ENCODE measurements around the gene TRIM46. TPM values are rescaled to one million over a fixed set of nuclear protein-coding genes. Genes with fewer than 3 reads are reported as not detected.

Gene TRIM46
- polyA plus RNA-seq, 1 donor (not counting 4 experiments of a cell fraction or from before 2014, with no cell fraction given) = 1.7 TPM

DNA sequence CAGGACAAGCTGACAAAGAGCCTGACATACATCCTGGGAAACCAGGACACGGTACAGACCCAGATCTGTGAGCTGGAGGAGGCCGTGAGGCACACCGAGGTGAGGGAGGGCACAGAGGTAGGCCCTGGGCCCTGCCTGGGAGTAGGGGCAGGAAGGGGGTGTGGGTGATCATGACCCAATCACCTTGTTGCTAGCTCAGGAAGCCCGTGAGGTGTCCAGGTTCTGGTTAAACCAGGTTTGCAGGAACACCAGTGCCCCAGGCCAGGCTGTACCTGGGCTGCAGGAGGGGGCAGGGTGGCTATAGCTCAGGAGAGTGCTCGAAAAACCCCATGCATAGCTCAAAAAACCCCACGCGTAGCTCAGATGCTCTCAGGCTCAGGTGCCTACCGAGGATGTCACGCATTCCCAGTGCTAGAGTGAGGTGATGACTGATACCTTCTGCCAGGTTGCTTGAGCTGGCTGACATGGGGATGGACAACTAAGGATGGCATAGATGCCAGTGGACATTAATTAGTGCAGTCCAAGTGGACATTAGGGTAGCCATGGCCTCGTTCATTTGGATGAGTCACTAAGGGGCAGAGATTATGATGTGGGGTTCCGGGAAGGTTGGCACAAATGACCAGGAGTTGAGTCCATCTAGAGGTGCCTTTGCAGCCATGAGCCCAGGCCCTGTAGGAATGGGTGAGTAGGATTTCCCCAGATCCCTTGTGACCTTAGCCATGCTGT, 3.7 kb downstream of the TRIM46 start:
- no peak overlapping the region for H2AFZ ChIP-seq (ENCODE audit: control insufficient read depth, low read length)
- TF ChIP-seq, protein P1, sequence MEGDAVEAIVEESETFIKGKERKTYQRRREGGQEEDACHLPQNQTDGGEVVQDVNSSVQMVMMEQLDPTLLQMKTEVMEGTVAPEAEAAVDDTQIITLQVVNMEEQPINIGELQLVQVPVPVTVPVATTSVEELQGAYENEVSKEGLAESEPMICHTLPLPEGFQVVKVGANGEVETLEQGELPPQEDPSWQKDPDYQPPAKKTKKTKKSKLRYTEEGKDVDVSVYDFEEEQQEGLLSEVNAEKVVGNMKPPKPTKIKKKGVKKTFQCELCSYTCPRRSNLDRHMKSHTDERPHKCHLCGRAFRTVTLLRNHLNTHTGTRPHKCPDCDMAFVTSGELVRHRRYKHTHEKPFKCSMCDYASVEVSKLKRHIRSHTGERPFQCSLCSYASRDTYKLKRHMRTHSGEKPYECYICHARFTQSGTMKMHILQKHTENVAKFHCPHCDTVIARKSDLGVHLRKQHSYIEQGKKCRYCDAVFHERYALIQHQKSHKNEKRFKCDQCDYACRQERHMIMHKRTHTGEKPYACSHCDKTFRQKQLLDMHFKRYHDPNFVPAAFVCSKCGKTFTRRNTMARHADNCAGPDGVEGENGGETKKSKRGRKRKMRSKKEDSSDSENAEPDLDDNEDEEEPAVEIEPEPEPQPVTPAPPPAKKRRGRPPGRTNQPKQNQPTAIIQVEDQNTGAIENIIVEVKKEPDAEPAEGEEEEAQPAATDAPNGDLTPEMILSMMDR (optimal IDR thresholded peaks at IDR 0.05 in 1 of 3, IDR thresholded peaks at IDR 0.05 in 1 of 3, conservative IDR thresholded peaks at IDR 0.05 in 1 of 3; ENCODE audit: extremely low read depth in 1 of 3, insufficient read depth in 2 of 3, low read length in 3 of 3) = no peak
- TF ChIP-seq EZH2 (IDR thresholded peaks at IDR 0.05; ENCODE audit: low read length) = no peak
- no peak overlapping the region for H3K4me2 ChIP-seq (ENCODE audit: control insufficient read depth, extremely low read depth, insufficient read depth, low read depth, low read length)
- no peak for FAIRE-seq
- no peak for DNase-seq (ENCODE audit: low read depth, low spot score)
- no peaks in the 10 kb centered on the region for H3K27me3 ChIP-seq (ENCODE audit: control insufficient read depth, extremely low read depth, insufficient read depth, low read length)
- H3K79me2 ChIP-seq (ENCODE audit: control insufficient read depth, insufficient read depth, low read length) = peaks cover 7% of the 10 kb centered on the region
- H3K9me1 ChIP-seq (ENCODE audit: control insufficient read depth, extremely low read depth, insufficient read depth, low read length) = no peaks in the 10 kb centered on the region
- H3K4me3 ChIP-seq (ENCODE audit: control insufficient read depth in 2 of 3, extremely low read depth in 1 of 3, insufficient read depth in 2 of 3, low read depth in 1 of 3, low read length in 3 of 3) = no peak overlapping the region
- H4K20me1 ChIP-seq (ENCODE audit: control insufficient read depth, extremely low read depth, insufficient read depth, low read length) = no peaks in the 10 kb centered on the region
- peaks cover 4 to 10% of the 10 kb centered on the region in 2 experiments for H3K36me3 ChIP-seq (ENCODE audit: control insufficient read depth in 2 of 2, extremely low read depth in 1 of 2, insufficient read depth in 2 of 2, low read length in 2 of 2)
- peaks cover 16% of the 10 kb centered on the region for H3K4me1 ChIP-seq (ENCODE audit: control insufficient read depth, extremely low read depth, insufficient read depth, low read length)
- no peaks in the 10 kb centered on the region for H3K9me3 ChIP-seq (ENCODE audit: control insufficient read depth, low read depth, low read length)
- dilution Hi-C loops (cut with MboI; ENCODE audit: extremely low pct_ligation_motif_present, low sequenced_read_pairs) = no loop called here
- no peak overlapping the region for H3K9ac ChIP-seq (ENCODE audit: control insufficient read depth, extremely low read depth, insufficient read depth, low read length)
- no peak overlapping the region for H3K27ac ChIP-seq (ENCODE audit: control insufficient read depth, insufficient read depth, low read length)

DNA sequence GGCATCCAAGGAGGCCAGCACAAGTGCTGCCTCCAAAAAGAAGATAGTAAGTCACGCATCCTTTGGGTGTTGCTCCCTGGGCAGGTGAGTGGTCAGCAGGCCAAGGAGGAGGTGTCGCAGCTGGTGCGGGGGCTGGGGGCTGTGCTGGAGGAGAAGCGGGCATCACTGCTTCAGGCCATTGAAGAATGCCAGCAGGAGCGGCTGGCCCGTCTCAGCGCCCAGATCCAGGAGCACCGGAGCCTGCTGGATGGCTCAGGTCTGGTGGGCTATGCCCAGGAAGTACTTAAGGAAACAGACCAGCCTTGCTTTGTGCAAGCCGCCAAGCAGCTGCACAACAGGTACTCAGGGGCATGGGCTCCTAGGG, 4.3 kb downstream of the TRIM46 start:
- TF ChIP-seq, protein P1 (optimal IDR thresholded peaks at IDR 0.05 in 1 of 3, IDR thresholded peaks at IDR 0.05 in 1 of 3, conservative IDR thresholded peaks at IDR 0.05 in 1 of 3; ENCODE audit: extremely low read depth in 1 of 3, insufficient read depth in 2 of 3, low read length in 3 of 3) = no peak
- no peak for TF ChIP-seq EZH2 (IDR thresholded peaks at IDR 0.05; ENCODE audit: low read length)
- H4K20me1 ChIP-seq (ENCODE audit: control insufficient read depth, extremely low read depth, insufficient read depth, low read length) = no peaks in the 10 kb centered on the region
- no peaks in the 10 kb centered on the region for H3K9me3 ChIP-seq (ENCODE audit: control insufficient read depth, low read depth, low read length)
- no peak overlapping the region for H3K4me3 ChIP-seq (ENCODE audit: control insufficient read depth in 2 of 3, extremely low read depth in 1 of 3, insufficient read depth in 2 of 3, low read depth in 1 of 3, low read length in 3 of 3)
- no peaks in the 10 kb centered on the region for H3K27me3 ChIP-seq (ENCODE audit: control insufficient read depth, extremely low read depth, insufficient read depth, low read length)
- FAIRE-seq = no peak
- DNase-seq (ENCODE audit: low read depth, low spot score) = no peak
- H3K27ac ChIP-seq (ENCODE audit: control insufficient read depth, insufficient read depth, low read length) = no peak overlapping the region
- dilution Hi-C loops (cut with MboI; ENCODE audit: extremely low pct_ligation_motif_present, low sequenced_read_pairs) = no loop called here
- H3K36me3 ChIP-seq (ENCODE audit: control insufficient read depth in 2 of 2, extremely low read depth in 1 of 2, insufficient read depth in 2 of 2, low read length in 2 of 2) = peaks cover 4 to 10% of the 10 kb centered on the region in 2 experiments
- no peak overlapping the region for H2AFZ ChIP-seq (ENCODE audit: control insufficient read depth, low read length)
- no peak overlapping the region for H3K9ac ChIP-seq (ENCODE audit: control insufficient read depth, extremely low read depth, insufficient read depth, low read length)
- no peak overlapping the region for H3K4me2 ChIP-seq (ENCODE audit: control insufficient read depth, extremely low read depth, insufficient read depth, low read depth, low read length)
- peaks cover 1% of the 10 kb centered on the region for H3K79me2 ChIP-seq (ENCODE audit: control insufficient read depth, insufficient read depth, low read length)
- no peaks in the 10 kb centered on the region for H3K9me1 ChIP-seq (ENCODE audit: control insufficient read depth, extremely low read depth, insufficient read depth, low read length)
- H3K4me1 ChIP-seq (ENCODE audit: control insufficient read depth, extremely low read depth, insufficient read depth, low read length) = peaks cover 15% of the 10 kb centered on the region

Measured in keratinocyte (primary cell).